ENCODE measurements around the gene RTF2.

DNA sequence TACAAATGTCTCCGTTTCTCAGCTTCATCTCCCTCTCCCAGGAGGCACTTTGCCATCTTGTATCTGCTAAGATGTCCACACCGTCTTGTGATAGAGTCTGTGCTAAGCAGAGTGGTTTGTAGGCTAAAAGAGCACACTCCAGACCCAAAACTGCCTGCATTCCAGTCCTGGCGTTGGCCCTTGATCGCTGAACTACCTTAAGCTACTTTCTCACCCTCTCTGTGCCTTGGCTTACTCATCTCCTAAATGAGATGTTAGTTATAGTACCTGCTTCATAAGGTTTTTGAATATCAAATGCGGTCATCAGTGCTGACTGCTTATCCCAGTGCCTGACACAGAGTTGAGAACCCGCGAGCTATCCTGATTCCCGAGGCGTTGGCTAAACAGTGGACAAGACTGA, 42.4 kb upstream of the RTF2 start:
- TF ChIP-seq POLR2A (IDR thresholded peaks at IDR 0.05) (no peak), POLR2AphosphoS5 (IDR thresholded peaks at IDR 0.05) (no peak)
- TF ChIP-seq, protein P1, sequence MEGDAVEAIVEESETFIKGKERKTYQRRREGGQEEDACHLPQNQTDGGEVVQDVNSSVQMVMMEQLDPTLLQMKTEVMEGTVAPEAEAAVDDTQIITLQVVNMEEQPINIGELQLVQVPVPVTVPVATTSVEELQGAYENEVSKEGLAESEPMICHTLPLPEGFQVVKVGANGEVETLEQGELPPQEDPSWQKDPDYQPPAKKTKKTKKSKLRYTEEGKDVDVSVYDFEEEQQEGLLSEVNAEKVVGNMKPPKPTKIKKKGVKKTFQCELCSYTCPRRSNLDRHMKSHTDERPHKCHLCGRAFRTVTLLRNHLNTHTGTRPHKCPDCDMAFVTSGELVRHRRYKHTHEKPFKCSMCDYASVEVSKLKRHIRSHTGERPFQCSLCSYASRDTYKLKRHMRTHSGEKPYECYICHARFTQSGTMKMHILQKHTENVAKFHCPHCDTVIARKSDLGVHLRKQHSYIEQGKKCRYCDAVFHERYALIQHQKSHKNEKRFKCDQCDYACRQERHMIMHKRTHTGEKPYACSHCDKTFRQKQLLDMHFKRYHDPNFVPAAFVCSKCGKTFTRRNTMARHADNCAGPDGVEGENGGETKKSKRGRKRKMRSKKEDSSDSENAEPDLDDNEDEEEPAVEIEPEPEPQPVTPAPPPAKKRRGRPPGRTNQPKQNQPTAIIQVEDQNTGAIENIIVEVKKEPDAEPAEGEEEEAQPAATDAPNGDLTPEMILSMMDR (IDR thresholded peaks at IDR 0.05 in 8 of 11, conservative IDR thresholded peaks at IDR 0.05 in 3 of 11): no peak

Measured in spleen (tissue), 7 donors.